SKM-1 treated with dmso at 0.1 percent for 144 hours (cell line): ENCODE results near the gene ERFL.

Experiments used
- DNase-seq: peaks from one replicate; lab custom pipeline; 2025; ENCODE audit not compliant: unreplicated experiment; lab: John Stamatoyannopoulos, UW

The ERFL gene

DNA sequence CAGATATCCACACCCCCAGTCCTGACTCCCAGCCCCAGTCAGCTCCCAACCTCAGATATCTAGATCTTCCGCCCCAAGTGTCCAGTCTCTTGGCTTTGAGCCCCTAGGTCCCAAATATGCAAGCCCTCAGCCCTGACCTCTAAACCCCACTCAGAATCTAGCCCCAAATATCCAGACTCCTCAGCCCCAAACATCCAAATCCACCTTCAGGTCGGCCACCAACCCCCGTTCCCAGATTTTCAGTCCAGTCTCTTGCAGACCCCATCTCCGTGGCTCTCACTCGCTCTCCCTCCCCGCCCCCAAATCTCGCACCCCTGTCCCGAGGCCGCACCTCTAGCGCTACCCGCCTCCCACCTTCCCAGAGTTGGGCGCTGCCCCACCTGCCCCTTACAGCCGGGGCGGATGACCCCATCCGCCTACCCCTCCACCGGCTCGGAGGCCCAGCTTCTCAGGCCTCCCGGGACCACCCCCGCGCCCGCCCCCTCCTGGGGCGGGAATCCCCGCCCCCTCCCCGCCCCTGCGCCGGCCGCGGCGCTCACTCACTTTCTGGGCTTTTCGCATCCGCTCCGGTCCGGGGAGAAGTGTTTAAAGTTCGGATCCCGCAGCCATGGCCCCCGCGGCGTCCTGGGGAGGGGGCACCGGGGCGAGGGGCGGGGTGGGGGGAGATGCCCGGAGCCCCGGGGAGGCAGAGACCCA, 604 bp downstream of the ERFL start:
- DNase-seq, result no peak

GRCh38 chr19:41926763-41927496, 1.3 kb downstream of the ERFL start:
- no peak for DNase-seq

DNA sequence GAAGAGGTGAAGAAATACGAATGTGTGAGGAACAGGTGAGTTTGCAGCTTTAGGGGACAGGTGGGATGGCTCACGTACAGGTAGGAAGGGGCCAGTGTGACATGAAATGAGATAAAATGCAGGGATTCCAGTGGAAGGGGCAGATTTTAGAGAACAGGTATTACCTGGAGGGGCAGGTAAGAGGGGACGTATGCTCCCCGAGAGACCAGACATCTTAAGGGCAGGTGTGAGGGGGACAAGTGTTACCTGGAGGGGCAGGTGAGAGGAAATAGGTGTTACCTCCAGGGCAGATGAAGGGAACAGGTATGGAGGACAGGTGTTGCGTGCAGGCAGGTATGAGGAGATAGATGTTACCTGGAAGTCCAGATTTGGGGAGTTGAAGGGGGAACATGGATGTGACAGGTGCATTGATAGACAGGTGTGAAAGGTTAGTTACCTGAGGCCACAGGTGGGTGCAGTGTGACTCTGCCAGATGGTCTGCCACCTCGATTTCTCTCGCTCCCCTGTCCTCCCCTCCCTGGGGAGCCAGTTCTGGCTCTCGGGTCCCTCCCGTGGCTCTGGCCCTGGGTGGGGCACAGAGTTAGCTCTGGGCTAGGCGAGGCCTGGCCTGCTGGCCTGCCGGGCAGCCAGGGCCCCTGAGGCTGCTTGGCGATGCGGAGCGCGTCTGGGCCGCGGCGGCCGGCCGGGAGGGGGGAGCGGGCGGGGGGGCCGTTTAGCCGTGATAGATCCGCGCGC, 2.1 kb downstream of the ERFL start:
- DNase-seq, result no peak

GRCh38 chr19:41925208-41926003, 2.8 kb downstream of the ERFL start:
- DNase-seq, result no peak

DNA sequence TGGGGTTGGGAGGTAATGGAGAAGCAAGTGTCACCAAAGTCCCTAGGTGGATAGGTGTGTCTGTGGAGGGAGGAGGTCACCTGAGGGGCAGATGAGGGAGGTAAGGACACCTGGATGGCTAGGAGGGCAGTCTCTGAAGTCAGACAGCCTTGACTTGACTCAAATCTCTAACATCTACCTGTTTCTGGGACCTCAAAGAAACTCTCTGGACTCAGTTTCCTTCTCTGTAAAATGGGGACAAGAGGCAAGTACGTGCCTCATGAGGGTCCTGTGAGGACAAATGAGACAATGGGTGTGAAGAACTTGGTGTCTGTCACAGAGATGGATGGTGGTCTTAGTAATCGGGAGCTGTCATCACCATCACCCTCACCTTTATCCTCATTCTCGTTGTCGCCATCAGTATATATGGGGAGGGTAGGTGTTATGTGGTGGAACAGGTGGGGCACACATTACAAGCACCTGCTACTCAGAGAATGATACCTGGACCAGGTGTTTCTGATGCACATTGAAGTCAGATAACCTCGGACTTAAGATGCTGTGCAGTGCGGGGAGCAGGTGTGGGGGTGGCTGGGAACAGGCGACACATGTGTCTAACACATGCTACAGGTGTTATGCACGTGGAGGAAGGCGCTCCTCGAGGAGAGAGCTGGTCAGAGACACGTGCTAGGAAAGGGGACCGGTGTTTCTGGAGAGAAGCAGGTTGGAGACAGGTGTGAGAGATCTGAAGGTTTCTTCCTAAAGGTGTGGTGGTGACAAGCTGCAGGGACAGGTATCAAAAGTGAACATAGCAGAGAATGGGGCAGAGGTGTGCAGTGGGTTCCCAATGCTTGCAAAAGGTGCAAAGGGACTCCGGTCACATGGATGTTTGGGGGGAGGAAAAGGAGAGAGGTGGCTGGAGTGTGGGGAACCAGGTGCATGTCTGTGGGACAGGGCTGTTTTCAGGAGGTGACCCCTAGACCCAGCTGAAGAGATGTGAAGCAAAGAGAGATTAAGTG, 3.8 kb downstream of the ERFL start:
- DNase-seq, result no peak

- DNase-seq, result no peak
These were observed 5.0 kb downstream of the ERFL start for GRCh38 chr19:41923045-41923788.

- DNase-seq, result no peak
These were observed 5.7 kb downstream of the ERFL start for GRCh38 chr19:41922585-41922984.

DNA sequence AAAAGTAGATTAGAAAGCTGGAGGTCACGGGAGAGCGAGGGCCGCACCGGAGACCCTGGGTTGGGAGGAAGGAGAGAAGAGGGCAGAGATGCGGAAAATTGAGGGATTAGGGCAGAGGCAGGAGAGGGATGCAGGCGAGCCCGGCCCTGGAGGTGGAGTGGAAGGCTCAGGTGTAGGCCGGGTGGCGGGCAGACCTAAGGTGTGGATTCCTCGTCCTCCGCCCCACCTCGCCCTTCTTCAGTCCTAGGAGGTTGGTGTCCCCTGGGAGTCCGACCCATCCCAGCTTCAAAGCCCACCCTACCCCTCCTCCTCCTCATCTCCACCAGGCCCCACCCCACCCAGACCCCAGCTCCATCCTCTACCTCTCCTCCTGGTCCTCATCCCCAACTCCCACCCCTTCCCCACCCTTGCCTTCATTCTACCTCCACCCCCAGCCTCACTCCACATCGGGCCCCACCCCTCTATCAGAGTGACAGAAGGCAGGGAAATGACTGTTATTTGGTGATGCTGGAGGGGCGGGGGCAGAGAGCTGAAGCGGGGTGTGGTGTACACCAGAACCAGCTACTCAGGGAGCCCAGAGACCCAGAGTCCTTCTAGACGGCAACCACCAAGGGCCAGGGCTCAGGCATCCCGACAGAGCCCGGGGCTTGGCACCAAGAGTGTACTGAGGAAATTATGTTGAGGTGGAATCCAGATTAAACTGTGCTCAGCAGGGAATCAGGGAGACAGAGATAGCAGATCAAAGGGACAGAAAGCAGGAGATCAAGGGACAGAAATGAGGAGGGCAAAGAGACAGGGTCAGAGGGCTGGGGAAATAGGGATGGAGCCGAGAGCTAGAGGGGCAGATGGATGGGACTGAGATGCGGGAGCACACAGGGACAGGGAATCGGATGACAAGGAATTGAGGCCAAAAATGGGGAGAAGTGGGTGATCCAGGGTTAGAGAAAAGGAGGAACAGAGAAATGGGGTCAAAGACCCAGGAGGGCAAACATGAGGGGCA, 6.4 kb downstream of the ERFL start:
- DNase-seq, result no peak

GRCh38 chr19:41920882-41921576, 7.2 kb downstream of the ERFL start:
- DNase-seq, result no peak

DNA sequence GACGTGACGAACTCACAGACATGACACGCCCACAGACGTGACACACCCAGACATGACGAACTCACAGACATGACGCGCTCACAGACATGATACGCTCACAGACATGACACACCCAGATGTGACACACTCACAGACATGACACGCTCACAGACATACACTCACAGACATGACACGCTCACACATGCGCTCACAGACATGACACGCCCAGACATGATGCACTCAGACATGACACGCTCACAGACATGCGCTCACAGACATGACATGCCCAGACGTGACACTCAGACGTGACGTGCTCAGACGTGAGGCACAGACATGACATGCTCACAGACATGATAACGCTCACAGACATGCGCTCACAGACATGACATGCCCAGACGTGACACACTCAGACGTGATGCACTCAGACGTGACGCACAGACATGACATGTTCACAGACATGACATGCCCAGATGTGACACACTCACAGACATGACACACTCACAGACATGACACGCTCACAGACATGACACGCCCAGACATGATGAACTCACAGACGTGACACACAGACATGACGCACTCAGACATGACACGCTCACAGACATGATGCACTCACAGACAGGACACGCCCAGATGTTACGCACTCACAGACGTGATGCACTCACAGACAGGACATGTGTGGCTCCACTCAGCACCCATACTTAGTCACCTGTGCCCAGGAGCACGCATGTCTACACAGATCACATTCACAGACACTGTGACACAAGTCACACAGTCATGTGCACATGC, 8.1 kb downstream of the ERFL start:
- DNase-seq, result no peak

- DNase-seq, result no peak
These were observed 9.5 kb downstream of the ERFL start for GRCh38 chr19:41918653-41919244.

- DNase-seq, result no peak
These were observed 10.2 kb downstream of the ERFL start for GRCh38 chr19:41918095-41918494.

GRCh38 chr19:41917676-41918075, 10.6 kb downstream of the ERFL start:
- no peak for DNase-seq

- no peak for DNase-seq
These were observed 12.4 kb downstream of the ERFL start for GRCh38 chr19:41915776-41916414.

DNA sequence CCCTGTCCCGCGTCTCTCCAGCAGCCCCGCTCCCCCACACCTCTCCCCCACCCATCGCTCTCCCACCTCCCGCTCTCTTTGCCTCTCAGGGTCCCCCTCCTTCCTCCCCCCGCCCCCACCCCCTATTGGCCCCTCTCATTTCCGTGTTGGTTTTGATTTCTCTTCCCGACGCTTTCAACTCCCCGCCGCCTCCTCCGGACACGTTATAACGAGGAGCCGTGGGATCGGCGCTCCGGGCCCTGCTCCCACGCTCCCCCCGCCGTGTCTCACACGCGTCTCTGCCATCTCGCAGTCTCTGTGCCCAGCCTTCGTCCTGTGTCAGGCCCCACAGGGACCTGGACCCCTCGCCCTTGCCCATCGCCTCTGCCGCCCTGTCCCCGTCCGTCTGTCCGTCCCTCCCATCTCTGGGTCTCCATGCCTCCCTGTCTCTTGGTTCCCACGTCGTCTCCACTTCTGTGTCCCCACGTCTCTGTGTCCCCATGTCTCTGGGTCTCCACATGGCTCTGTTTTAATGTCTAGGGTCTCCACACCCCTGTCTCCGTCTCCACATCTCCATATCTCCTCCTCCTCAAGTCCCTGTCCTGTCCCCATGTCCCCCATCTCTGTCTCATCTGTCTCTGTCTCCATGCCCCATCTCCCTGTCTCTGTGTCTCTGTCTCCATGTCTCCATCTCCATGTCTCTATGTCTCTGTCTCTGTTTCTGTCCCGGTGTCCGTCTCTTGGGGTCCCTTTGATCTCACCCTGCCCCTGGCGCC, 13.1 kb downstream of the ERFL start:
- DNase-seq, result no peak
